HepG2 (cell line): ENCODE results near the gene INAFM2. TPM values are rescaled to one million over a fixed set of nuclear protein-coding genes. Genes with fewer than 3 reads are reported as not detected.
A peak's percentile ranks its signal among the peaks of the same experiment; 100 is the strongest.

Experiments used
- ATAC-seq: fragments of 200-7000 bp; cut with Tn5 transposase; 3 replicates; pipeline ENCODE4 v1.9.1; 2020; ENCODE audit warnings: mild to moderate bottlenecking, moderate library complexity
- BruUV-seq: library from RNA; stranded (reverse); fragments of 400-500 nt; replicated peaks from 2 replicates; lab custom pipeline; 2021; lab: Mats Ljungman, UMichigan
- CTCF ChIA-PET: fragments of 300-600 bp; formaldehyde crosslinking; extraction: SDS; loops from one replicate; lab custom pipeline; 2021; ENCODE audit warnings: low total read pairs, inconsistent platforms, low intra/inter-chr PET ratio; lab: Yijun Ruan, JAX
- POLR2A ChIA-PET: fragments of 350-600 bp; sonication (Branson Sonifier 250); formaldehyde crosslinking; loops from one replicate; lab custom pipeline; 2020; ENCODE audit warnings: antibody characterized with exemption, inconsistent platforms; lab: Yijun Ruan, JAX
- DNase-seq: peaks from one replicate; pipeline ENCODE4 v3.0.0-alpha.2; 2015; ENCODE audit warnings: low spot score
- FAIRE-seq: peaks from 3 replicates; lab custom pipeline; 2011; peaks lifted over from hg19 to GRCh38; lab: Jason Lieb, UNC
- H2AFZ ChIP-seq: one replicate; pipeline ENCODE4 v1.6.1; 2011; ENCODE audit warnings: low read length, inconsistent platforms
- H3K27ac ChIP-seq: fragments of 300-600 bp; 3 replicates; pipeline ENCODE4 v1.8.0; 2011; ENCODE audit warnings: mixed run types, mild to moderate bottlenecking, mixed read lengths, low read length, inconsistent platforms; ENCODE audit not compliant: insufficient read depth; ENCODE audit errors: extremely low read length
- H3K27me3 ChIP-seq, 2 experiments: fragments of 200-600 bp in 1 of 2; 2 replicates in 1 of 2; 3 replicates in 1 of 2; pipeline versions ENCODE4 v1.6.0 to v1.8.0; 2011; ENCODE audit warnings: low read length in 2 of 2, mild to moderate bottlenecking in 2 of 2, moderate library complexity in 2 of 2, inconsistent platforms in 1 of 2; ENCODE audit not compliant: insufficient read depth in 2 of 2, control insufficient read depth in 1 of 2
- H3K36me3 ChIP-seq, 2 experiments: fragments of 200-600 bp in 1 of 2; replicated peaks in 1 of 2; 2 replicates in 1 of 2; 3 replicates in 1 of 2; pipeline versions ENCODE4 v1.5.1 to v1.8.0; 2011; ENCODE audit warnings: low read length in 2 of 2, inconsistent platforms in 1 of 2; ENCODE audit not compliant: insufficient read depth in 2 of 2, control insufficient read depth in 1 of 2
- H3K4me1 ChIP-seq: 2 replicates; pipeline ENCODE4 v1.5.1; 2012; ENCODE audit warnings: low read length, inconsistent platforms; ENCODE audit not compliant: insufficient read depth
- H3K4me2 ChIP-seq: 2 replicates; pipeline ENCODE4 v1.6.0; 2011; ENCODE audit warnings: low read depth, low read length, inconsistent platforms
- H3K4me3 ChIP-seq, 3 experiments: fragments of 200-600 bp in 1 of 3; sonication (generic), shearing (Covaris generic) in 1 of 3; replicated peaks in 1 of 3; 2 replicates each; pipeline ENCODE4 v1.5.1; 2011 to 2016; ENCODE audit warnings: low read length in 3 of 3, inconsistent platforms in 2 of 3, low read depth in 2 of 3, mild to moderate bottlenecking in 2 of 3, control low read depth in 1 of 3, mixed read lengths in 1 of 3; ENCODE audit not compliant: insufficient read depth in 1 of 3
- H3K79me2 ChIP-seq: one replicate; pipeline ENCODE4 v1.6.1; 2011; ENCODE audit warnings: low read length, inconsistent platforms; ENCODE audit not compliant: insufficient read depth
- H3K9ac ChIP-seq: 2 replicates; pipeline ENCODE4 v1.6.0; 2011; ENCODE audit warnings: mild to moderate bottlenecking, low read depth, low read length, inconsistent platforms; ENCODE audit not compliant: insufficient read depth
- H3K9me3 ChIP-seq: 2 replicates; pipeline ENCODE4 v1.5.1; 2012; ENCODE audit warnings: mild to moderate bottlenecking, low read length
- H4K20me1 ChIP-seq: 2 replicates; pipeline ENCODE4 v1.6.0; 2011; ENCODE audit warnings: inconsistent platforms, mild to moderate bottlenecking, low read length, moderate library complexity; ENCODE audit not compliant: insufficient read depth
- ESRRA ChIP-seq: sonication (generic); formaldehyde crosslinking; IDR thresholded peaks from 2 replicates; pipeline ENCODE4 v1.5.1; 2020; ENCODE audit warnings: mild to moderate bottlenecking, low read depth, missing genetic modification reagents
- HMGA1 ChIP-seq: sonication (generic); formaldehyde crosslinking; conservative IDR thresholded peaks from 2 replicates; pipeline ENCODE4 v1.4.0; 2020; ENCODE audit warnings: missing genetic modification reagents
- KLF13 ChIP-seq: sonication (generic); formaldehyde crosslinking; IDR thresholded peaks from 2 replicates; pipeline ENCODE4 v1.4.0; 2020; ENCODE audit warnings: mild to moderate bottlenecking, missing genetic modification reagents
- MTA1 ChIP-seq: sonication (generic); formaldehyde crosslinking; IDR thresholded peaks from 2 replicates; pipeline ENCODE4 v1.4.0; 2020; ENCODE audit warnings: missing genetic modification reagents, mild to moderate bottlenecking, borderline replicate concordance
- TCF7 ChIP-seq: sonication (generic); IDR thresholded peaks from 2 replicates; pipeline ENCODE4 v1.6.1; 2016; ENCODE audit warnings: antibody characterized with exemption, low read depth
- ZNF629 ChIP-seq: sonication (generic); formaldehyde crosslinking; conservative IDR thresholded peaks from 2 replicates; pipeline ENCODE4 v1.5.0; 2020; ENCODE audit warnings: missing genetic modification reagents
- WGBS: methylation state at CpG from one replicate; pipeline ENCODE4 v1.1.6; 2017; ENCODE audit warnings: low lambda C conversion rate; 5-methylcytosine and 5-hydroxymethylcytosine counted together
- in situ Hi-C: cut with HindIII; loops from 2 replicates; pipeline ENCODE4 v1.10.0; 2017; ENCODE audit warnings: low pct_unique_long_range_greater_than_20kb; ENCODE audit not compliant: extremely low pct_ligation_motif_present
- intact Hi-C: fragments of 100-400 bp; cut with micrococcal nuclease; formaldehyde crosslinking; loops from one replicate; pipeline ENCODE4 v1.10.0; 2022; ENCODE audit not compliant: unreplicated experiment
- polyA plus RNA-seq, 8 experiments: library from polyadenylated mRNA; depleted of rRNA in 3 of 8; stranded (reverse) in 7 of 8; unstranded in 1 of 8; fragments of >200 nt; fragmentation: Illumina TruSeq in 4 of 8; extraction: Trizol in 4 of 8; gene quantifications; 2 replicates each; pipeline versions ENCODE4 v1.2.1 to v1.2.3, GENCODE V29; 2011 to 2016; ENCODE audit warnings: low read depth in 4 of 8, missing spikeins in 1 of 8, mixed read lengths in 1 of 8; ENCODE audit not compliant: insufficient read depth in 1 of 8
- total RNA-seq, 5 experiments: library from RNA; depleted of rRNA; stranded (reverse); fragments of >200 nt; fragmentation: Illumina TruSeq; extraction: Trizol; gene quantifications; 2 replicates each; pipeline ENCODE4 v1.2.3, GENCODE V29; 2016; ENCODE audit warnings: low read depth in 1 of 5

Gene INAFM2
- total and polyA plus RNA-seq, 2 of the 13 experiments (the other 11 are each of a cell fraction or from before 2014, with no cell fraction given), result 5.5 to 6.5 TPM

- in situ Hi-C loops, result loop anchor here (5.0 kb wide), 1 partner anchor 37 kb away; no protein-coding TSS in a partner anchor
- no peak for DNase-seq
- no peak for ATAC-seq
These were observed 48.0 kb upstream of the INAFM2 start for GRCh38 chr15:40275523-40275922.

GRCh38 chr15:40275954-40276353 is 47.5 kb upstream of the INAFM2 start:
- Histone ChIP-seq H4K20me1 (no peaks in the 10 kb centered on the region), H3K4me1 (peaks cover 47% of the 10 kb centered on the region), H3K79me2 (no peaks in the 10 kb centered on the region), H3K27me3 (peaks cover 1 to 43% of the 10 kb centered on the region in 2 experiments; a peak in 4 of 5 replicates), H2AFZ (no peak overlapping the region), H3K9ac (no peak overlapping the region), H3K27ac (no peak overlapping the region), H3K4me3 (no peak overlapping the region), H3K36me3 (no peaks in the 10 kb centered on the region), H3K4me2 (no peak overlapping the region), H3K9me3 (no peaks in the 10 kb centered on the region)
- 65% methylated on average over 5 of the region's 7 CpGs for WGBS
- intact Hi-C loops (loop anchor here (10.0 kb wide), 1 partner anchor 171 kb away; the partner anchor contains the start of gene BMF), in situ Hi-C loops (loop anchor here (5.0 kb wide), 1 partner anchor 36 kb away; no protein-coding TSS in a partner anchor)
- TF ChIP-seq TCF7 (no peak), HMGA1 (CRISPR knock-in tag) (no peak), KLF13 (CRISPR knock-in tag) (no peak), MTA1 (CRISPR knock-in tag) (no peak)
- FAIRE-seq (no peak), ATAC-seq (no peak), DNase-seq (no peak)
- BruUV-seq, result no TSS peak
- ChIA-PET POLR2A (no interaction called here), CTCF (interaction anchor here (2.7 to 6.3 kb wide), 2 partner anchors 58 to 230 kb away, joined by 19 to 266 read pairs; no protein-coding TSS in a partner anchor)

More at GRCh38 chr15:40275523-40275922, 48.0 kb upstream of the INAFM2 start:
- H3K9ac ChIP-seq, result no peak overlapping the region
- no TSS peak for BruUV-seq
- H3K79me2 ChIP-seq, result no peaks in the 10 kb centered on the region
- H3K9me3 ChIP-seq, result no peaks in the 10 kb centered on the region
- H4K20me1 ChIP-seq, result no peaks in the 10 kb centered on the region
- CTCF ChIA-PET, result interaction anchor here (0.6 to 6.3 kb wide), 6 partner anchors 25 to 1032 kb away, joined by 3 to 266 read pairs (median 4); no protein-coding TSS in a partner anchor
- peaks cover 47% of the 10 kb centered on the region for H3K4me1 ChIP-seq
- H2AFZ ChIP-seq, result no peak overlapping the region
- no peak overlapping the region for H3K4me3 ChIP-seq
- H3K27me3 ChIP-seq, result peaks cover 1 to 43% of the 10 kb centered on the region in 2 experiments; a peak in 4 of 5 replicates
- POLR2A ChIA-PET, result no interaction called here
- no peaks in the 10 kb centered on the region for H3K36me3 ChIP-seq
- intact Hi-C loops, result loop anchor here (10.0 kb wide), 1 partner anchor 171 kb away; the partner anchor contains the start of gene BMF
- WGBS, result 77% methylated on average over 3 of the region's 5 CpGs
- no peak overlapping the region for H3K27ac ChIP-seq
- no peak overlapping the region for H3K4me2 ChIP-seq
- FAIRE-seq, result no peak
- no peak for TF ChIP-seq ESRRA (CRISPR knock-in tag)
- peak; percentile 83 for TF ChIP-seq ZNF629 (CRISPR knock-in tag)
- TF ChIP-seq, all 625 proteins: peak for 1
